Measurements from ENCODE around the gene TINCR. TPM values are rescaled to one million over a fixed set of nuclear protein-coding genes. Genes with fewer than 3 reads are reported as not detected.

Gene TINCR
- total and polyA plus RNA-seq, 2 donors (not counting 3 experiments of a cell fraction or from before 2014, with no cell fraction given): 0.01 TPM; not detected in 1

- H4K20me1 ChIP-seq (replicated peaks; ENCODE audit: control insufficient read depth, extremely low read depth, insufficient read depth, low read length): peaks cover 5% of the 10 kb centered on the region
- DNase-seq (ENCODE audit: low read depth, low spot score) (no peak), FAIRE-seq (no peak)
- TF ChIP-seq JUN (IDR thresholded peaks at IDR 0.05; ENCODE audit: borderline replicate concordance, insufficient read depth, insufficient read length, low read depth) (no peak), MYC (IDR thresholded peaks at IDR 0.05; ENCODE audit: low read depth, low read length) (no peak), EZH2 (IDR thresholded peaks at IDR 0.05; ENCODE audit: borderline replicate concordance, low read depth, low read length, severe bottlenecking) (no peak), FOS (IDR thresholded peaks at IDR 0.05; ENCODE audit: borderline replicate concordance, insufficient read depth, low read length) (no peak), MAX (IDR thresholded peaks at IDR 0.05; ENCODE audit: insufficient read depth, insufficient read length) (no peak), POLR2AphosphoS5 (IDR thresholded peaks at IDR 0.05; ENCODE audit: insufficient read depth, low read depth, low read length) (no peak), GATA2 (IDR thresholded peaks at IDR 0.05; ENCODE audit: insufficient read depth, insufficient read length, low read depth, low read length) (no peak), POLR2A (IDR thresholded peaks at IDR 0.05; ENCODE audit: low read depth, low read length) (no peak)
- TF ChIP-seq, protein P1, sequence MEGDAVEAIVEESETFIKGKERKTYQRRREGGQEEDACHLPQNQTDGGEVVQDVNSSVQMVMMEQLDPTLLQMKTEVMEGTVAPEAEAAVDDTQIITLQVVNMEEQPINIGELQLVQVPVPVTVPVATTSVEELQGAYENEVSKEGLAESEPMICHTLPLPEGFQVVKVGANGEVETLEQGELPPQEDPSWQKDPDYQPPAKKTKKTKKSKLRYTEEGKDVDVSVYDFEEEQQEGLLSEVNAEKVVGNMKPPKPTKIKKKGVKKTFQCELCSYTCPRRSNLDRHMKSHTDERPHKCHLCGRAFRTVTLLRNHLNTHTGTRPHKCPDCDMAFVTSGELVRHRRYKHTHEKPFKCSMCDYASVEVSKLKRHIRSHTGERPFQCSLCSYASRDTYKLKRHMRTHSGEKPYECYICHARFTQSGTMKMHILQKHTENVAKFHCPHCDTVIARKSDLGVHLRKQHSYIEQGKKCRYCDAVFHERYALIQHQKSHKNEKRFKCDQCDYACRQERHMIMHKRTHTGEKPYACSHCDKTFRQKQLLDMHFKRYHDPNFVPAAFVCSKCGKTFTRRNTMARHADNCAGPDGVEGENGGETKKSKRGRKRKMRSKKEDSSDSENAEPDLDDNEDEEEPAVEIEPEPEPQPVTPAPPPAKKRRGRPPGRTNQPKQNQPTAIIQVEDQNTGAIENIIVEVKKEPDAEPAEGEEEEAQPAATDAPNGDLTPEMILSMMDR (IDR thresholded peaks at IDR 0.05; ENCODE audit: extremely low read depth in 1 of 2, insufficient read depth in 1 of 2, low read depth in 1 of 2, low read length in 2 of 2): no peak
- H3K79me2 ChIP-seq (ENCODE audit: control insufficient read depth, insufficient read depth, low read length): peaks cover 55% of the 10 kb centered on the region
- H2AFZ ChIP-seq (ENCODE audit: low read depth, low read length): no peak overlapping the region
- no peak overlapping the region for H3K4me2 ChIP-seq (ENCODE audit: insufficient read depth, low read length)
- no peaks in the 10 kb centered on the region for H3K9me3 ChIP-seq (replicated peaks; ENCODE audit: control insufficient read depth, insufficient read depth, low read length)
- dilution Hi-C loops (cut with MboI; ENCODE audit: extremely low pct_ligation_motif_present, low sequenced_read_pairs) (no loop called here), intact Hi-C loops (cut with micrococcal nuclease) (no loop called here)
- BruUV-seq (replicated peaks): no TSS peak
- ChIA-PET CTCF (no interaction called here), POLR2A (no interaction called here)
- H3K27ac ChIP-seq (ENCODE audit: insufficient read depth, low read depth, low read length): no peak overlapping the region
- H3K4me3 ChIP-seq (replicated peaks in 1 of 3; ENCODE audit: insufficient read depth in 1 of 3, low read depth in 1 of 3, low read length in 3 of 3): no peak overlapping the region
- peaks cover 33 to 34% of the 10 kb centered on the region in 2 experiments for H3K36me3 ChIP-seq (ENCODE audit: control insufficient read depth in 2 of 2, extremely low read depth in 1 of 2, insufficient read depth in 2 of 2, low read length in 2 of 2)
- no peak overlapping the region for H3K9ac ChIP-seq (replicated peaks; ENCODE audit: extremely low read depth, insufficient read depth, low read length)
- H3K9me1 ChIP-seq (replicated peaks; ENCODE audit: control insufficient read depth, extremely low read depth, insufficient read depth, low read length): no peaks in the 10 kb centered on the region
- H3K27me3 ChIP-seq (ENCODE audit: control insufficient read depth in 2 of 2, insufficient read depth in 2 of 2, low read length in 2 of 2): no peaks in the 10 kb centered on the region
- H3K4me1 ChIP-seq (ENCODE audit: control insufficient read depth, extremely low read depth, insufficient read depth, low read length): peaks cover 12% of the 10 kb centered on the region
These were observed 49.3 kb upstream of the TINCR start for GRCh38 chr19:5617080-5617479.

All from endothelial cell of umbilical vein (primary cell).